ENCODE results near the gene RPH3AL. TPM values are rescaled to one million over a fixed set of nuclear protein-coding genes. Genes with fewer than 3 reads are reported as not detected.

The RPH3AL gene
- total and polyA plus RNA-seq, 2 of the 8 experiments (the other 6 are each of a cell fraction or from before 2014, with no cell fraction given): 5.6 to 5.8 TPM

- Histone ChIP-seq H3K4ac (replicated peaks; ENCODE audit: insufficient read length, low read depth, low read length) (peak overlapping the region; percentile 90), H3K18ac (ENCODE audit: extremely low read depth, low read length) (no peak overlapping the region; the same call in 1 of the 2 replicates), H4K20me1 (replicated peaks in 1 of 2; ENCODE audit: control insufficient read depth in 1 of 2, insufficient read depth in 2 of 2, low read length in 2 of 2) (peaks cover 0 to 7% of the 10 kb centered on the region in 2 experiments), H3K27me3 (replicated peaks in 1 of 4; ENCODE audit: control insufficient read depth in 3 of 4, extremely low read depth in 1 of 4, insufficient read depth in 3 of 4, low read length in 3 of 4) (no peaks in the 10 kb centered on the region; a peak in 1 of 7 replicates), H2AK5ac (ENCODE audit: low read depth, low read length) (peak overlapping the region; percentile 84), H3K4me1 (replicated peaks in 1 of 4; ENCODE audit: control insufficient read depth in 3 of 4, insufficient read depth in 4 of 4, low read length in 3 of 4) (no peaks in the 10 kb centered on the region; a peak in 1 of 7 replicates), H3K14ac (ENCODE audit: insufficient read length) (peak overlapping the region; percentile 93), H2BK5ac (ENCODE audit: low read depth, low read length) (peak overlapping the region; percentile 68; the same call in 1 of the 2 replicates), H3K56ac (replicated peaks; ENCODE audit: insufficient read length, low read depth, low read length) (no peak overlapping the region), H3K4me2 (ENCODE audit: insufficient read depth in 1 of 2, low read depth in 2 of 2, low read length in 2 of 2) (no peak overlapping the region), H4K91ac (replicated peaks; ENCODE audit: insufficient read length, low read length) (peak overlapping the region; percentile 85), H3K23ac (ENCODE audit: insufficient read length) (peak overlapping the region; percentile 99), H4K8ac (ENCODE audit: extremely low read depth, insufficient read depth, low read length) (no peak overlapping the region; the same call in 1 of the 2 replicates), H3K36me3 (ENCODE audit: control insufficient read depth in 2 of 4, insufficient read depth in 4 of 4, low read length in 3 of 4) (no peaks in the 10 kb centered on the region; a peak in 1 of 8 replicates), H3K79me2 (ENCODE audit: control insufficient read depth in 1 of 2, insufficient read depth in 2 of 2, low read length in 2 of 2) (no peaks in the 10 kb centered on the region), H3K9me3 (ENCODE audit: insufficient read depth in 2 of 2, low read depth in 1 of 2, low read length in 1 of 2) (no peaks in the 10 kb centered on the region), H3K79me1 (ENCODE audit: low read depth, low read length) (no peaks in the 10 kb centered on the region), H2BK15ac (ENCODE audit: low read length) (peak overlapping the region; percentile 53; the same call in 1 of the 2 replicates), H2BK120ac (replicated peaks; ENCODE audit: low read depth, low read length) (peak overlapping the region; percentile 78), H4K5ac (ENCODE audit: insufficient read length, low read depth, low read length) (no peak overlapping the region), H3K9ac (replicated peaks in 1 of 4; ENCODE audit: extremely low read depth in 1 of 4, low read depth in 3 of 4, low read length in 3 of 4) (peak overlapping the region in 1 of 4 experiments; percentile 32; a peak in 1 of 7 replicates), H3K27ac (ENCODE audit: low read depth, low read length) (no peak overlapping the region), H3K23me2 (ENCODE audit: low read depth, low read length) (peaks cover 4% of the 10 kb centered on the region), H2BK12ac (ENCODE audit: low read depth, low read length) (peak overlapping the region; percentile 93; the same call in 1 of the 2 replicates), H2BK20ac (ENCODE audit: low read length) (0 out of 2 replicates have a peak overlapping the region, but pooled peaks have one; percentile 1), H2AFZ (ENCODE audit: low read length) (no peak overlapping the region), H3K4me3 (ENCODE audit: extremely low read depth in 1 of 4, insufficient read depth in 2 of 4, low read depth in 3 of 4, low read length in 4 of 4) (no peak overlapping the region)
- CTCF ChIA-PET (ENCODE audit: partially characterized antibody): no interaction called here
- DNase-seq (ENCODE audit: low read depth in 1 of 2, low spot score in 2 of 2): no peak
- 94% methylated on average over 7 of the region's 7 CpGs; no CpG with 5 or more reads in 1 of the 2 experiments for WGBS, 2 experiments (ENCODE audit: extremely low coverage in 1 of 2, insufficient coverage in 1 of 2, insufficient read length in 1 of 2, insufficient replicate concordance in 2 of 2, low coverage in 1 of 2, low lambda C conversion rate in 2 of 2, missing lambda C conversion rate in 1 of 2)
- TF ChIP-seq CHD1 (IDR thresholded peaks at IDR 0.05; ENCODE audit: low read depth, low read length) (no peak), GTF2F1 (IDR thresholded peaks at IDR 0.05; ENCODE audit: borderline replicate concordance, low read depth, low read length) (no peak), HDAC6 (IDR thresholded peaks at IDR 0.05; ENCODE audit: low read depth, low read length) (no peak), TBP (IDR thresholded peaks at IDR 0.05; ENCODE audit: low read depth, low read length) (no peak), BCL11A (IDR thresholded peaks at IDR 0.05; ENCODE audit: low read depth in 2 of 2, low read length in 2 of 2) (no peak), EZH2 (IDR thresholded peaks at IDR 0.05; ENCODE audit: low read depth, low read length, severe bottlenecking) (no peak)
- POLR2A ChIA-PET (ENCODE audit: partially characterized antibody): interaction anchor here (0.6 kb wide), 1 partner anchor 482 kb away, joined by 3 read pairs; no protein-coding TSS in a partner anchor
- peak; percentile 7 for FAIRE-seq
These were observed 107.6 kb downstream of the RPH3AL start for GRCh38 chr17:245020-245419.

Measured in H1 (cell line).